LNCAP (cell line): Measurements from ENCODE around the gene WDHD1.

ENCODE experiments used
- CTCF ChIP-seq: fragments of 450-650 bp; IDR thresholded peaks from 2 replicates; pipeline ENCODE4 v1.5.1; 2017; ENCODE audit warnings: mild to moderate bottlenecking

Gene WDHD1

GRCh38 chr14:54967496-54967895 is 59.4 kb downstream of the WDHD1 start:
- TF ChIP-seq CTCF = no peak

GRCh38 chr14:54955143-54955542 is 71.8 kb downstream of the WDHD1 start:
- TF ChIP-seq CTCF = no peak

GRCh38 chr14:54947230-54947629 is 79.7 kb downstream of the WDHD1 start:
- TF ChIP-seq CTCF = no peak

GRCh38 chr14:54946500-54946899 is 80.4 kb downstream of the WDHD1 start:
- no peak for TF ChIP-seq CTCF

GRCh38 chr14:54944737-54945391 is 82.0 kb downstream of the WDHD1 start:
- TF ChIP-seq CTCF = no peak

- no peak for TF ChIP-seq CTCF
Observed at GRCh38 chr14:54942913-54943312, 84.0 kb downstream of the WDHD1 start.

- TF ChIP-seq CTCF = no peak
Observed at GRCh38 chr14:54936816-54937215, 90.1 kb downstream of the WDHD1 start.

GRCh38 chr14:54935958-54936357 is 90.9 kb downstream of the WDHD1 start:
- no peak for TF ChIP-seq CTCF
